NCI-H1417 (cell line): ENCODE results near the gene TAF4.
"Not testable (repeated sequence)": the region's sequence is repeated elsewhere in the genome, so short reads cannot be mapped to it uniquely, and the experiment has no call there.

Experiments
- DNase-seq, 3 experiments: peaks; one replicate each; lab custom pipeline; 2025; lab: John Stamatoyannopoulos, UW

TAF4 gene

DNA sequence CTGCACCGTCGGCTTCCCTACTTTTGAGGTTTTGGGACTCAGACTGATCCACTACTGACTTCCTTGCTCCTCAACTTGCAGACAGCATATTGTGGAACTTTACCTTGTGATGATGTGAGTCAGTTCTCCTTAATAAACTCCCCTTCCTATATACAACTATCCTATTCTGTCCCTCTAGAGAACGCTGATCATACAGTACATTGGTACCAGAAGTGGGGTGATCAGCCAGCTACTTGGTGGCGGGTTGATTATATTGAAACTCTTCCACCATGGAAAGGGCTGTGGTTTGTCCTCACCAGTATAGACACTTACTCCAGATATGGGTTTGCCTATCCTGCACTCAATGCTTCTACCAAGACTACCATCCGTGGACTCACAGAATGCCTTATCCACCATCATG is 7.6 kb upstream of the TAF4 start:
- DNase-seq: no peak

DNA sequence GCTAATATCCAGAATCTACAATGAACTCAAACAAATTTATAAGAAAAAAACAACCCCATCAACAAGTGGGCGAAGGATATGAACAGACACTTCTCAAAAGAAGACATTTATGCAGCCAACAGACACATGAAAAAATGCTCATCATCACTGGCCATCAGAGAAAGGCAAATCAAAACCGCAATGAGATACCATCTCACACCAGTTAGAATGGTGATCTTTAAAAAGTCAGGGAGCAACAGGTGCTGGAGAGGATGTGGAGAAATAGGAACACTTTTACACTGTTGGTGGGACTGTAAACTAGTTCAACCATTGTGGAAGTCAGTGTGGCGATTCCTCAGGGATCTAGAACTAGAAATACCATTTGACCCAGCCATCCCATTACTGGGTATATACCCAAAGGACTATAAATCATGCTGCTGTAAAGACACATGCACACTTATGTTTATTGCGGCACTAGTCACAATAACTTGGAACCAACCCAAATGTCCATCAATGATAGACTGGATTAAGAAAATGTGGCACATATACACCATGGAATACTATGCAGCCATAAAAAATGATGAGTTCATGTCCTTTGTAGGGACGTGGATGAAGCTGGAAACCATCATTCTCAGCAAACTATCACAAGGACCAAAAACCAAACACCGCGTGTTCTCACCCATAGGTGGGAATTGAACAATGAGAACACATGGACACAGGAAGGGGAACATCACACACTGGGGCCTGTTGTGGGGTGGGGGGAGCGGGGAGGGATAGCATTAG is 6.2 kb upstream of the TAF4 start:
- DNase-seq: not testable (repeated sequence)

DNA sequence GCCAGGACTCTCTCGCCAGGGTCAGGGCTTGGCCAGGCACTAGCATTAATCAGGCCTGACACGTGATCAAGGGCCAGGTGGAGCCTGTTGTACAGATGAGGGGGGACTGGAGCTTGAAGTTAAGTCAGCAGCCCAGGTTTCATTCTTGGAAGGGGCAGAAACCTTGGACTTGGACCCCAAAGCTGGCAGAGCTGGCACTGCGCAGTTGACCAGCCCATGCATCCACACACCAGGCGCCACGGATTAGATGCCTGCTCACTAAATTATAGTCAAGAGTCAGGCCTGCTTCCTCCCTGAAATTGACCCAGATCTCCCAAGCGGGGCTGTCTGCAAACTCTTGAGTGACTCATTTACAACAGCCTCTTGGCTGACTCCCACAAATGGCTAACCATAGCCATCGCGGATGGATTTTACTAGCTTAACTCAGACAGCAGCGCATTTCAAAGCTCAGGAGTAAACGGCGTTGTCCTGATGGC is 4.1 kb upstream of the TAF4 start:
- no peak for DNase-seq

DNA sequence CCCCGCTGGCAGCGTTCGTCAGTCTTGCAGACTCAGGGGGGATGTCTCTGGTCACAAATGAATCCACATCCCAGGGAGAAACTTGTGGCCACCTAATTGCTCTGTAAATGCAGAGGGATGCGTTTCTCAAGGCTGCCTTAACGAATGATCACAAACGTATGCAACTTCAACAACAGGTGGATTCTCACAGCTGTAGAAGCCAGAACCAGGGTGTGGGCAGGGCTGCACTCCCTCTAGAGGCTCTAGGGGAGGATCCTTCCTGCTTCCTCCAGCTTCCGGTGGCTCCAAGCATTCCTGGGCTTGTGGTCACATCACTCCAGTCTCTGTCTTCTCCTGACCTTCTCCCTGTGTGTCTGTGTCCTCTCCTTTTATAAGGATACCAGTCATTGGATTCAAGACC is 3.3 kb upstream of the TAF4 start:
- no peak for DNase-seq

DNA sequence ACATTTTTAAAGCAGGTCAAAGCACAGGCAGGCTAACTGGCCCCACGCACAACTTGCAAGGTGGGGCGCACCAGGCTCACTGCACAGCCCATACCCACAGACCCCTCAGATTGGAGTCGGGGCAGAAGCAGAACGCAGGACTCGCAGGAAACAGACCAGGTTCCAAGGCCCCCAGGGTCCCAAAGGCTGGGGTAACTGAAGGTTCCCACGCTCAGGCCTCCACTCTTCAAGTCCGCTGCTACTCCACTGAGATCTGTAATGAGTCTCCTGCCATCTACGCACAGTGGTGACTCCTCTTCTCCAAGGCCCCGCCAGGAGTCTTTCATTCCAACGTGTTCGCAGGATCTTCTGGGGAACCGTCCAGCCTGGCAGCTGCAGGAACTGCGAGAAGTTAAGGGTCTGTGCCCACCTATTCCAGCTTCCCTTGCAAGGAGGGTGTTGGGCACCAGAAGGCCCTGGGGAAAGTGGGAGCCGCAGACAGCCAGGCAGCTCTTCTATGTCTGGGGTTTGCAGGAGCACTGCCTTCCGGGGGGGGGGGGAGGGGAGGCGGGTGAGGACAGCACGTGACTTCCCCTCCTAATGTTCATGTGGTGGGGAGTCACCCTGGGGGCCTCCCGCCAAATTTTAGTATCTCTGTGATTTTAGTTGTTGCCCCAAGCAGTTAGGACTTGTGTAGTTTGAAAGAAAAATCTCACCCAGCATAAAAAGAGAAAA is 2.0 kb upstream of the TAF4 start:
- DNase-seq: no peak

DNA sequence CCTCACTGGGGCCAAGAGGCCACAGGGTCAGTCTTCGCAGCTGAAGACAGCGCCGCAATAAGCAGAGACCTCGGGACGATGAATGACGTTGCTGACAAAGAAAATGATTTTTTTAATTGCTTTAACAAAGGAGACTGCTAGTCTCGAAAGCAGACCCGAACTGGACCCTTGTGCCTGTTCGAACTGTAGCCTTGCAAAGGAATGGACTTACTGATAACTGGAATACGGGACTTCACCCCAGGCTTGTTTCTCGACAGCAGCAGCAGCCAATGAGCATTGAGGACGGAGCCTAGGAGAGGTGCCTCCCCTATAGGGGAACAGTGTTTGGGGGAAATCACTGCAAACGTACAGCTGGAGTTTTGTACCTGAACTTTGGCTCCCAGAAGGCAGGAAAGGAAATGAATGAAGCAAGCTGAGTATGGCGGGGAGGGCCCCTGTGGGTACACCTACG is 1.3 kb upstream of the TAF4 start:
- peak in 2 of 3 experiments; percentile 54 to 78 for DNase-seq

DNA sequence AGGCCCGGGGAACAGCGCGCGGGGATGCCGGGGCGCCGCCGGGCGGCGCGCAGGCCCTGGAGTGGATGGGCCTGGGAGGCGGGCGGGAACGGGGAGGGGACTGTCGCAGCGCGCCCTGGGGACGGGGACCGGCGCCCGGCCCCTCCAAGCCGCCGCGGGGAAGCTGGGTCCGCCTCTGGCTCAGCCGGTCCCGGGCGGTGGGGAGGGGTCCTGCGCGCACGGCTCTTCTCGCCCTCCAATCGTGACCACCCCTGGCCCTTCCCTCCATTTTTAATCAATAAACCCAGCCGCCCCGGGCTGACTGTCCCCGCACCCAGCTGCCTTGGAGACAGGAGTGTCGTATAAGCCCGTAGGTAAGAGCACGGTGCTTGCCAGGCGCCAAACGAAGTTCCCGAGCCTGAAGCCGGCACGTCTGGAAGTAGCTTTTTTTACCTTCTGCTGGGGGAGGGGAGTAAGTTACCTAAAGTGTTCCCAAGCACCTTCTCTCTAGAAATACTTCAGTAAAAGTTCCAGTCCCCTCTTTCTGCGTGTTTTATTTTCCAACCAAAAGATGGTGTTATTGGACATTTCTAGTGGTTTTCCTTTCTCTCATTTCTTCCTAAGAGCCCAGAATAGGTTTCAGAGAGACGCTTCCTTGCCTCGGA is 780 bp upstream of the TAF4 start:
- DNase-seq: peak; percentile 75 to 88 (median 81)

DNA sequence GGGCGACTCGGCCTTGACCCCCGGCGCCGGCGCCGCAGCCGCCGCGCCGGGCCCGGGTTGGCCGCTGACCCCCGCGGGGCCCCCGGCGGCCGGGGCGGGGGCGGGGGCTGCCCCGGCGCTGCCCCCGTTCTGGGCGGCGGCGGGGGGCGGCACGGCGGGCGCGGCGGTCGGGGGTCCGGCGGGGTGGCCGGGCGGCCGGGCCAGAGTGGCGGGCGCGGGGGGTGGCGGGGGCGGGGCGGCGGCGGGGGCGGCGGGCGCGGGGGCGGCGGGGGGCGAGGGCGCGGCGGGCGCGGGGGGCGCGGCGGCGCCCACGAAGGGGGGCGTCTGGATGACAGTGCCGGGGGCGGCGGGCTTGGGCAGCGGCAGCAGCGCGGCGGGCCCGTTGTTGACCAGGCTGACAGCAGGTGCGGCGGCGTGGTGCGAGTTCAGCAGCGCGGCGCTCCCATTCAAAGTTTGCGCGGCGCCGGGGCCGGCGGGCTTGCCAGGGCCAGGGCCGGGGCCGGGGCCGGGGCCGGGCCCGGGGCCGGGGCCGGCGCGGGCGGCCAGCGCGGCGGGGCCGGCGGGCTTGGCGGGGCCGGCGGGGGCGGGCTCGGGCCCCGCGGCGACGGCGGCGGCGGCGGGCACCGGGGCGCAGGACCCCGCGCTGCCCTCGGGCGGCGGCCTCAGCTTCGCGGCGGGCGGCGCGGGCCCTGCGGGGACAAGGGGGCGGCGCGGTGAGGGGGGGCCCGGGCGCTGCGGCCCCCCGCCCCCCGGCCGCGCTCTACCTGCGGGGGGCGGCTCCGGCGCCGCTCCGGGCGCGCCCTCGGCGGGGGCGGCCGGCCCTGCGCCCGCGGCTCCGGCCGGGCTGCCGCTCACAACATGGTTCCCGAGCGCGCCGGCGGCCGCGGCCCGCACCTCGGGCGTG is 659 bp downstream of the TAF4 start:
- DNase-seq: peak in 2 of 3 experiments; percentile 31 to 36

DNA sequence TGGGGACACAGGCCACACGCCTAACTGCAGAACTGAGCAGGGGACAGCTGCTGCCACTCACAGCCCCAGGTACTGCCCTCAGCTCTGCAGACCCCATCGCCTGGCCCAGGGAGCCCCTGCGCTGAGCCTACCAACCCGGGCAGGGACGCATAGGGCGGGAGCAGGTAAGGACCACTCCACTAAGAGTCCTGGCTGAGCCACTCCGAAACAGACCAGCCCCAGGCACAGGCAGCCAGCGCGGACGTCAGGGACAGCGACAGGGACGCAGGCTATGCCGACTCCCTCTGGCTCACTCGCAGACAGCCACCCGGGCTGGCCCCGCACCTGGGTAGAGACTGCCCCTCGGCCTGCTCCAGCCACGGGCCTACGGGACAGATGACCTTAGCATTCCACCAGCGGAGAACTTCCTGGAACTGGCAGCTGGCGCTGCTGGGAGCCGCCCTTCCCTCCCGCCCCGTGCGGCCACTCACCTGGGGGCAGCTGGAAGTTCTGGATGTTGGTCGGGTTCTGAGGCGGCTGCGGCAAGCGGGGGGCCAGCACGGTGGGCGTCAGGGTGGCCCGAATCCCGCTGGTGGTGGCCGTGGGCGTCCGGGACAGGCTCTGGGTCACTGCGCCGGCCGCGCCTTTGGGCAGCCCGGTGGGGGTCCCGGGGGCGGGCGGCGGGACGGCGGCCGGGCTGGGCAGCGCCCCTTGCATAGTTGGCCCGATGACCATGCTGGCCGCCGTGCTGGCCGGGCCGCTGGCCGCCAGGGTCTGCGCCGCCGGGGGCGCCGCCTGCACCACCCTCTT is 1.5 kb downstream of the TAF4 start:
- no peak for DNase-seq

DNA sequence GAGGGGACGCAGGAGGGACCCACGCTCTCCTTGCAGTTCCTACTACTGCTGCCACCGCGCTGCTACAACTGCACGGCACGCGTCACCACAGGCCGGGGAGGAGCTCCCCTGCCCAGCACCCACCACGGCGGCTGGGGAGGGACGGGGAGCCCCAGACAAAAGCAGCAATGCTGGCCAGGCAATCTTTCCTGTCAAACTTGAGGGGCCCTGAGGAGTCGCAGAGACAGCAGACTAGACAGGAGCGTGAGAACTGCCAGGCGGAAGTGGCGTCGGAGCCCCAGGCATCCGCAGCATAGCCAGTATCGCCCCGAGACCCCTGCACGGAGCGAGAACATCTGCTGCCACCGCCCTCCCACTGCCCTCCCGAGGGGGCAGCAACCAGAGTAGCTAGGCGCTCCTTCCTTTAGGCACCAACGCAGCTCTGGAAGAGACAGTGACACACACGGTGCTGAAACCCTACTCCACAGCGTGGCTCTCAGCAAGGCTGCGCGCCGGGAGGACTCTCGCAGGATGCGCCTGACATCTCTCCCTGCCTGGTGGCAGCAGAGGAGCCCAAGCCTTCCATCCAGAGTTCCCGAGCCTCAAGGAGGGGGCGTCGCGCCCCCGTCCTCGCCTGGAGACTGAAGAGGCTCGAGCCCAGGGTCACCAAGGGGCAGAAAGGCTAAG is 2.2 kb downstream of the TAF4 start:
- DNase-seq: peak in 2 of 3 experiments; percentile 23 to 57

DNA sequence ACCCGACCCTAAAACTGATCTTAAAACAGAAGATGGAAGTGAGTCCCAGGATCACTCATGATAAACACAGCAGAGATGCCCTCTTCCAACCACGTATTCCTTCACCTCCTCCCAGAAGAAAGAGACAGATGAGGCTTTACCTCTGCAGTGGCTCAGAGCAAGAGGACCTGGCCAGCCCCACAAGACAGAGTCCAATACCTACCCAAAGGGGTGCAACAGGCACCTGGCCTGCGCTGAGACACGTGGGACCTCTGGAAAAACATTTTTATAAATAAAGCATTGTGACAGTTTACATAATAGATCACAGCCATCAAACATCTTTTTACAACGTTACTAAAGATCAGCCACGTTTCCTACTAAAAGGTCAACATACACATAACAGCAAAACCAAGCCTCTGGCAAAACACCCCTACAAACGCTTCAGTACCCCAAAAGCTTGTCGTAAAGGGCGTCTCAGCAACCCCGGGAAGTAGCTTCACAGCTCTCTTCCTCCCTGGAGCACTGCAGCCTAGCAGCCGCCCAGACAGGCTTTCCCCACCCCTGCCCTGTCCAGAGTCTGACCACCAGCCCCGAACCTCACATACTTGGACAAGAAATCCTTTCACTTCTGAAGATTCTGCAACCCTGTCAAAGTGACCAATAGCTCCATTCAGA is 2.9 kb downstream of the TAF4 start:
- no peak for DNase-seq

DNA sequence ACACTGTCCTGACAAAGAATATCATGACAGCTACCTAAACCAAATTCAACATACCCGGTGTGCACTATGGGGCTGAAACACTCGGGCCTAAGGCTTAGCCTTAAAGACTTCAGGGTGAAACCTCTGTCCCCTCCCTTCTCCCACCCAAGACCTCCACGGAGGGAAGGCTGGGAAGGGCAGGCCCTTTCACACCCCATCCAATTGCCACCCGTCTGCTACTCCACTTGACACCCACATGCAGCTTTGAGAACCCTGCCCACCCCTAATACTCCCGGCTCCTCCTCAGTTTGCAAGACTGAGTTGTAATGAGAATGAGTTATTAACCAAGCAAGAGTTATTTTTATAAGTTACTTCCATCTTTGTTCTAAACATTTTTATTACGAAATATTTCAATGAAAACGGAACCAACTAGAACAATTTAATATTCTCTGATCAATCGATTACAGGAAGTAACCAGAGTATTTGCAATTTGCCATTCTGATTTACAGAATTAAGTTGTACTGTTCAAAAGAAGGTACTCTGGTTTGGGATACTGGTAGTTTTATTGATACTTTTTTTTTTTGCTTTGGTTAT is 3.7 kb downstream of the TAF4 start:
- DNase-seq: no peak

DNA sequence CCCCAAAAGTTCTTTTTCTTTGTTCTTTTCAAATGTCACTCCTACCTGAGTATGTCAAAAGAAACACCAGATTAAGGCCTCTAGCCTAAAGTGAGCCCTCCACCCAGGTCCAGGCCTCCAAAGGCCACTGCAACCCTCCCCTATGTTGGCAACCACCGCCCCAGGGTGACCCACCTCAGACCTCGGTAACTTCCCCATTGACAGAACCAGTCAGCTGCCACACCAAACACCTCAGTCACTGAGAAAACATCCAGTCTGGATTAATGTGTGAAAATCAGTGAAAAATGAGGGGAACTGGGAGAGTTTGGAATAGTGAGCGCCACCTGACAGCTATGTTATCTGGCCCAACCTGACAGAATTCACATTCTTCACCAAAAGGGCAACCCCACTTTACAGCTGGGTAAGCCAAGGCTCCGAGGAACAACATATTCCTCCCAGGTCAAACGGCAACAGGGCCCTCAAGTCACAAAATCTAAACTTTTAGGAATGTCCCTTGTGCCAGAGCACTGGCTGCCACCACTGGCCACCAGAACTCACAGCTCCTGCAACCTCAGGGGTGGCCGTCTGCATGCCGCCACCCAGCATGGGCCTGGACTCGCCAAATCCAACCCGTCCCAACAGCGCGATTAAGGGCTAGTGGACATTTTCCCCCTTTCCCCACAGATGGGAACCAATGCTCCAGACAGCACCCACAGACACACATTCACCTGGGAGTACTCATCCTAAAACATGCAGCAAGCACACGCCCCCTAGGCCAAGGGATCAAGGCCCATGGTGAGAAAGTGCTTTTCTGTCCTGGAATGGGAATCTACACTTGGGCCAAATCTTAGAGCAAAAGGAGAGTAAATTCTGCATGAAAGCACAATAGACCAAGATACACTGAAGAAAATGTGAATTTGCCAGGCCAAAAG is 4.8 kb downstream of the TAF4 start:
- no peak for DNase-seq

DNA sequence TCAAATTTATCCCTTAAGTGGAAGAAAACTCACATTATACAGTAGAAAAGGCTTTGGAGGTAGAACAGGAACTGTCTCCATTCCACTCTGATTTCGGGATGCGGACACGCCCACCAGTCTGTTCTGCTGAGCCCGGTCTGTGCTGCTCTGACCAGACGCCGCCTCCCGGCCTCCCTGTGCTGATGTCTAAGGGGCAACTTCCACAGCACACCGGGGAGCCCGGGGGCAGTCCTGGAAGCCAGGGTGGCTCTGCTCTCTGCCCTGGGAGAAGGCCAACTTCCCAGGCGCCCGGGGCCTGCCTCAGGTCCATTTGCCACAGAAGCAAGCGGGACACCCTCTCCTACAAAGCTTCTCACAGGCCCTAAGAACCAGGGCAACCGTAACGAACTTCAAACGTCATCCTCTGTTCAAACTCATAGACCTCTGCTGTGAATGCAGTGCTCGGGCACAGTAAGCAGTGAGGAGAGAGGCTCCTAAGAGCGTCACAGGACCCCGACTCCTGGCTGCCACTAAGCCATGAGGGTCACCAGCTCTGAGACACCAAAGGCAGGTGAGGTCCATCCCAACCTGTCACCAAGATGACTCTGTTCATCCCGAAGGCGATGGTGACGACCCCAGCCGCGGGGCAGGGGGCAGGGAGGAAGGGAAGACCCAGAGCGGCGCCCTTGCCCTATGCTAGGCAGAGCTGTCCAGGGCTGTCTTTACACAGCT is 5.6 kb downstream of the TAF4 start:
- no peak for DNase-seq

DNA sequence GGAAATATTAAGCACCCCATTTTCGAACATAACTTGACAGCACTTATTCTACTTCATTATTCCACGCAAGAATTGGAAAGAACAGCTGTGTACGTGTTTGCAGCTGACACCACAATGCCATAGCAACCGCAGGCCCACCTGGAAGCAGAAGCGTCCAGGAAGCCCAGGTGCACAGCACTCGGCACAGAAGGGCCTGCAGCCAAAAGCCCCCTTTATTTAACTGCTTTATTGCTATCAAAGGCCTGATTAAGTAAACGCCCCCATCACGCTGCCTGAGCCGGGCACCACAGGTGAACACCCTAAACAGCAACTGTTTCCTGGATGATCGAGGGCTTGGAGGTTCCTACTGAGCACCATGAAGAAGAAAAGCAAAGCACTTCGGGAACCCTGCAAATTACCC is 6.3 kb downstream of the TAF4 start:
- DNase-seq: peak in 1 of 3 experiments; percentile 47

DNA sequence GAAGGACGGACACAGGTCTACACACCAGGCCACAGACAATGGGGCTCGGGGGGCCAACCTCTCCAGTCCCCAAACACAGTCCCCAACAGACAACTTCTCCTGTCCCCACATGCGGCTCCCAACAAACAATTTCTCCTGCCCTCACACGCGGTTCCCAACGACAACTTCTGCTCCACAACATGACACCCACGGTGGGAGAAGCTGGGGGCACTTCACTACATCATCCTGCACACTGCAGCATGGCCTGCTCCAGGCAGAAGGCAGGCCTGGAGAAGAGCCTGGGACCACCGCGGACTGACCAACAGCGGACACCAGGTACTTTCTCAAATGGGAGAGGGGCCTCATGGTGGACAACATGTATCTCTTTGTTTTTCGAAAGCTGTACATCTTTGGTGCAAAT is 6.7 kb downstream of the TAF4 start:
- no peak for DNase-seq

DNA sequence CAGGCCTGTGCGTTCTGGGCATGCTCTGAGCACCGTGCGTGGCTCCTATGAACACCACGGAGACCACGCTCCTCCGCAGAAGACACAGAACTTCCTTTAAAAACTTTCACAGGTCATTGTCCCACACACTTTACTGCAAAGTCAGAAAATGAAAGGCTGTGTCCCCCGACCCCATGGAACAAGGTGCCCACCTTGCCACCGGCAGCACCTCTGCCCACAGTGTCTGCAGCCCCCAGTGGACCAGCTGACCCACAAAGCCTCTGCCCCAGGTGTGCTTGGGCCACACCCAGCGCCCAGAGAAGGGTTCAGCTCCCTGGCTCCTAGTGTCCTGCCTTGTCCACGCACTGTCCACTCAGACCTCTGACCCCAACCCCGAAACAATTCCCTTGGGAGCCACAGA is 8.7 kb downstream of the TAF4 start:
- DNase-seq: no peak

DNA sequence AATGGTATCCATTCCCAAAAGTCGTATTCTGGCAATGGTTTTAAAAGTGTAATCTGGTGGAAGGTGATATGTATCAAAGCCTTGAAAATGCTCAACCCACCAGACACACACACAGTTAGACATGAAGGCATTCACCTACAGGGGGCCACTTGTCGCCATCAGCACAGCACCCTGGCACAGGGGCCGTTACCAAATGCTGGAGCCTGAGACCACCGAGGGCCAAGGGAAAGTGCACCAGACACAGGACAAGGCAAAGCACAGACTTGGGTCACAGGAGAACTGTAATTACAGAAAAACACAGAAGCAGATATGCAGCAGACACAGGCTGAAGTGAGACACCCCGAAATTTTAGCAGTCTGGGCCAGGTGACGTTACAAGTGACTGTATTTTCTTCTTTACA is 9.3 kb downstream of the TAF4 start:
- no peak for DNase-seq
